Endothelial cell of umbilical vein (primary cell): ENCODE results near the gene C12orf43.

Experiments used
- CTCF ChIP-seq, 2 donors: IDR thresholded peaks; 1 replicate in 1 of 2; 2 replicates in 1 of 2; pipeline ENCODE4 v1.5.1; 2011; ENCODE audit warnings: low read length in 2 of 2, mild to moderate bottlenecking in 2 of 2, moderate library complexity in 2 of 2, control low read depth in 1 of 2, inconsistent platforms in 1 of 2, low read depth in 1 of 2; ENCODE audit not compliant: insufficient read depth in 1 of 2; ENCODE audit errors: extremely low read depth in 1 of 2
- EZH2 ChIP-seq: IDR thresholded peaks from 2 replicates; pipeline ENCODE4 v1.6.1; 2012; ENCODE audit warnings: borderline replicate concordance, low read depth, mild to moderate bottlenecking, moderate library complexity, low read length, inconsistent platforms; ENCODE audit not compliant: severe bottlenecking
- FOS ChIP-seq: IDR thresholded peaks from 2 replicates; pipeline ENCODE4 v1.6.1; 2011; ENCODE audit warnings: mild to moderate bottlenecking, low read length, moderate library complexity, borderline replicate concordance; ENCODE audit not compliant: insufficient read depth
- JUN ChIP-seq: IDR thresholded peaks from 2 replicates; pipeline ENCODE4 v1.6.1; 2011; ENCODE audit warnings: borderline replicate concordance, low read depth; ENCODE audit not compliant: insufficient read length, insufficient read depth
- MAX ChIP-seq: IDR thresholded peaks from 2 replicates; pipeline ENCODE4 v1.6.1; 2011; ENCODE audit not compliant: insufficient read depth, insufficient read length
- MYC ChIP-seq: IDR thresholded peaks from one replicate; pipeline ENCODE4 v1.6.1; 2011; ENCODE audit warnings: mild to moderate bottlenecking, low read depth, low read length
- POLR2A ChIP-seq: IDR thresholded peaks from 2 replicates; pipeline ENCODE4 v1.6.1; 2012; ENCODE audit warnings: low read depth, mild to moderate bottlenecking, control low read depth, low read length
- POLR2AphosphoS5 ChIP-seq: IDR thresholded peaks from 2 replicates; pipeline ENCODE4 v1.6.1; 2012; ENCODE audit warnings: low read depth, mild to moderate bottlenecking, control low read depth, low read length, moderate library complexity; ENCODE audit not compliant: insufficient read depth

DNA sequence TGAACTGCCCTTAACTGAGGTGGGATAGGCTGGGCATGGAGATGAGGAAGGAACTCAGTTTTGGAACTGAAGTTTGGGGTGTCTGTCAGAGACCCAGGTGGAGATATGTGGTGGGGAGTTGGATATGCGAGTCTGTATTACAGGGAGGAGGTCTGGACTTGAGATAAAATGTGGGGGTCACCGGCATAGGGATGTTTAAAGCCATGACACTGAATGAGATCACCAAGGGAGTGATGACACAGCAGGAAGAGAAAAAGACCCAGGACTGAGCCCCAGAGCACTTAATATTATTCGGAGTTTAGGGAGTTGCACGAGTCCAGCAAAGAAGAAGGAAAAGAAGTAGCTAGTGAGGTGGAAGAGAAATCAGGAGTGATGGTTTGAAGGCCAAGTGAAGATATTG lies 26.8 kb upstream of the C12orf43 start:
- TF ChIP-seq POLR2A (no peak), CTCF (IDR thresholded peaks at IDR 0.05; ENCODE audit: extremely low read depth in 1 of 2, insufficient read depth in 1 of 2, low read depth in 1 of 2, low read length in 2 of 2) (no peak), MAX (no peak), POLR2AphosphoS5 (no peak), EZH2 (no peak), FOS (no peak), MYC (no peak), JUN (no peak)
